WI38 (cell line): Measurements from ENCODE around the gene RHOT1.
"Not testable (repeated sequence)": the region's sequence is repeated elsewhere in the genome, so short reads cannot be mapped to it uniquely, and the experiment has no call there.

Source experiments
- H3K4me3 ChIP-seq: 2 replicates; pipeline ENCODE4 v1.5.1; 2011; ENCODE audit warnings: low read depth, mild to moderate bottlenecking, control low read depth, low read length
- CTCF ChIP-seq: IDR thresholded peaks from 2 replicates; pipeline ENCODE4 v1.5.1; 2012; ENCODE audit warnings: low read depth, mild to moderate bottlenecking, control low read depth, low read length

The RHOT1 gene

DNA sequence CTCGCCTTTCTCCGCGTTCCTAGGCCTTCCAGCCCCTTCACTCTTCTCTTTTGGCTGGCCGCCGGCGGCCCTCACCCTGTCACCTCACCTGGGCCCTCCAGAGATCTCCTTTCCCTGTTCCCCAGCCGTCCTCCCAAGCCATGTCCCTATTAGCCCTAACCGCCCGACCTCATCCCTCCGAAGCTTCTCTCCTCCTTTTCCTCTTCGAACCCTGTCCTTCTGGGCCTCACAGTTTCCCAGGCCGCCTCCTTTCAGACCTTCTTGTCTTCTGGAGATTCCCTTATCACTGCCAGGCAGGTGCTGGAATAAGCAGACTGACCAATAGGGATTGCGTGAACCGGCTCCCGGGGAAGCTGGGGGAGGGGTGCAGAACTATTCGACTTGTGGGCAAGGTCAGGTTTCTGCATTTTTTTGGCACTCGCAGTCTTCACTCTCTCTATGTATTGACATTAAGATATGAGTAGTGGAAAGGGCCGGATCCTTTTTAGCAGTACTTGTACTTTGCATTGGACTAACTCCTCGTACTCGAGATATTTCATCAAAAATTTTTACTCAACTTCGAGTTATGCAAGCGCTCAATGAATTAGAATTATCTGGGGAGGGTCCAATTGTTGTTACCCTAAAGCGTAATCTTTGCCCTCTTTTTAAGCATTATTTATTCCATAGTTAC, 690 bp downstream of the RHOT1 start:
- H3K4me3 ChIP-seq, result peak overlapping the region; percentile 77
- TF ChIP-seq CTCF, result no peak

DNA sequence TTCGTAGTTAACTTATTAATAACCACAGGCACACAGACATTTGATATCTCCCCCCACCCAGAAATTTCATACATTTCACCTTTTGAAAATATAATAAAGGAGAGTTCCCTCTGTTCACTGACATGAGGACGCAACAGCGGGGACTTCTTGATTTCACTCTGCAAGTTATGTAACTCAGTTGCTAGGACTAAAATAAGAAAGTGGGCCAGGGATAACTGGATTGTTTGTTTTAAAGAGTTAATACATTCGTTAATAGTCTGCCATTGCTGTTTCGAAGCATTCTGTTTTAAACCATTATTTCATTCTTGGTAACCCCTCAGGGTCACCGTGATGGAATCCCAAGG, 1.2 kb downstream of the RHOT1 start:
- H3K4me3 ChIP-seq, result peak overlapping the region; percentile 77

DNA sequence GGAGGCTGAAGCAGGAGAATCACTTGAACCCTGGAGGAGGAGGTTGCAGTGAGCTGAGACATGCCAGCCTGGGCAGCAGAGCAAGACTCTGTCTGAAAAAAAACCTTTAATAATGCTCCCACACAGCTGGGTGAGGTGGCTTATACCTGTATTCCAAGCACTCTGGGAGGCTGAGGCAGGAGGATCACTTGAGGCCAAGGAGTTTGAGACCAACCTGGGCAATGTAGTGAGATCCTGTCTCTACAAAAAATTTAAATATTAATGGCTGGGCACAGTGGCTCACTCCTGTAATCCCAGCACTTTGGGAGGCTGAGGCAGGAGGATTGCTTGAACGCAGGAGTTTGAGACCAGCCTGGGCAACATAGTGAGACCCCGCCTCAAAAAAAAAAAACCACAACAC, 2.1 kb downstream of the RHOT1 start:
- H3K4me3 ChIP-seq, result not testable (repeated sequence)

More for the DNA sequence above, 1.2 kb downstream of the RHOT1 start:
- TF ChIP-seq CTCF, result no peak

- no peak for TF ChIP-seq CTCF
- H3K4me3 ChIP-seq, result no peak overlapping the region
These were observed 6.0 kb downstream of the RHOT1 start for GRCh38 chr17:32148351-32148750.

- H3K4me3 ChIP-seq, result no peak overlapping the region
- TF ChIP-seq CTCF, result no peak
These were observed 8.1 kb downstream of the RHOT1 start for GRCh38 chr17:32150358-32150757.

GRCh38 chr17:32152130-32152529, 9.8 kb downstream of the RHOT1 start:
- no peak for TF ChIP-seq CTCF
- no peak overlapping the region for H3K4me3 ChIP-seq

DNA sequence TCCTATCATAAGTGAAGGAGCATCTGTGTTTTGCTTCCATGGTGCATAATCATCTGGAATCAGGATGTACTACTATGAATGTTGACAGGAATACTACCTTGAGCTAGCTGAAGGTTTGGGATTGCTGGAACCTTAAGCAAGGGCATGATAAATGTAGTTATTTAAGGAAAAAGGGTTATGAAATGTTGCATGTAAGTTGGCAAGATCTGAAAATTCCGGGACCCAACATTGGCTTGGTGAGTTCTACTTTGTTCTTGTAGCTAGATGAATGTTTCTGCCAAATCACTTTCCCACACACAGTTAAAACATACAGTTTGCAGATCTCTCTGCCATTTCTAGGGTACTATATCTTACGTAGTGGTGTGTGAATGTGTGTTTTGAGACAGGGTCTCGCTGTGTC, 13.6 kb downstream of the RHOT1 start:
- TF ChIP-seq CTCF, result no peak
- no peak overlapping the region for H3K4me3 ChIP-seq

DNA sequence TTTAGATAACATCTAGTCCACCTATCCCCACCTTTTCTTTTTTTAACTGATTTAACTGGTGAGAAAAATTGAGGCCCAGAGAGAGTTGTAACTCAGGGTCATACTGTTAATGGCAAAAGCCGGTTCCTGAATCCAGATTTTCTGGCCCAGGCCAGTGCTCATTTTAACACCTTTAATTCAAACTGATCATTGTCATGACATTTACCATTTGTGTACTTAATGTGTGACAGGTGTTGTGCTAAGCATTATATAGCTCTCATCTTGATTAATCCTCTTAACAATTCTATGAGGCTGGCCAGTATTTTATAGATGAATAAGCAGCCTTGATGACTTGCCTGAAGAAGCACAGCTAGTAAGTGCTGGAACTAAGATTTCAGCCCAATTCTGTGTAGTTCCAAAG, 14.4 kb downstream of the RHOT1 start:
- no peak for TF ChIP-seq CTCF

More for the DNA sequence above, 14.4 kb downstream of the RHOT1 start:
- no peak overlapping the region for H3K4me3 ChIP-seq
